ENCODE measurements around the gene ZNF467. TPM values are rescaled to one million over a fixed set of nuclear protein-coding genes. Genes with fewer than 3 reads are reported as not detected.

ZNF467 gene
- total and polyA plus RNA-seq, 2 of the 8 experiments (the other 6 are each of a cell fraction or from before 2014, with no cell fraction given), result 0.50 to 0.51 TPM

DNA sequence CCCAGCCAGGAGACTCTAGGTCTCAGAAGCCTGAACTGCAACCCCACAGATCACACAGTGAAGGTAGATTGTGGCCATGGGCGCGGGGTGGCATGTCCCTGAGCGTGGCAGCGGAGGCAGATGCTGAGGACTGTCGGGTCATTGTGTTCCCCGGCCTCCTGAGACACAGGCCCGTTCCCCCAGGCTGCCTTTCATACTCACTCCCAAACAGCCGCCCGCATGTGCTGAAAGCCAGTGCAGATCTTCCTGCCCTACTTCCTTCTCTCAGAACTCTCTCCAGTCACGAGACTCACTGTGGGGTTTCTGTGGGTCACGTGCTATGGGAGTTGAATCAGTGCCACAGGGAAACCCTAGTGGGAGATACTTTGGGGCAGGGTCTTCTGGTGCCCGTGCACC, 48.0 kb downstream of the ZNF467 start:
- no peak overlapping the region for H2AFZ ChIP-seq (ENCODE audit: low read length)
- no peak for FAIRE-seq
- H4K8ac ChIP-seq (ENCODE audit: extremely low read depth, insufficient read depth, low read length), result no peak overlapping the region

More for the DNA sequence above, 48.0 kb downstream of the ZNF467 start:
- Histone ChIP-seq H3K9ac (replicated peaks in 1 of 4; ENCODE audit: extremely low read depth in 1 of 4, low read depth in 3 of 4, low read length in 3 of 4) (no peak overlapping the region), H2BK12ac (ENCODE audit: low read depth, low read length) (no peak overlapping the region), H3K36me3 (ENCODE audit: control insufficient read depth in 2 of 4, insufficient read depth in 4 of 4, low read length in 3 of 4) (peaks cover 3 to 21% (median 13%) of the 10 kb centered on the region in 4 experiments; a peak in 6 of 8 replicates), H2BK120ac (replicated peaks; ENCODE audit: low read depth, low read length) (no peak overlapping the region), H3K4me1 (replicated peaks in 1 of 4; ENCODE audit: control insufficient read depth in 3 of 4, insufficient read depth in 4 of 4, low read length in 3 of 4) (no peaks in the 10 kb centered on the region), H3K23me2 (ENCODE audit: low read depth, low read length) (no peaks in the 10 kb centered on the region), H2BK20ac (ENCODE audit: low read length) (no peak overlapping the region), H3K56ac (replicated peaks; ENCODE audit: insufficient read length, low read depth, low read length) (no peak overlapping the region), H3K27me3 (replicated peaks in 1 of 4; ENCODE audit: control insufficient read depth in 3 of 4, extremely low read depth in 1 of 4, insufficient read depth in 3 of 4, low read length in 3 of 4) (no peaks in the 10 kb centered on the region), H4K5ac (ENCODE audit: insufficient read length, low read depth, low read length) (no peak overlapping the region), H3K18ac (ENCODE audit: extremely low read depth, low read length) (no peak overlapping the region), H4K91ac (replicated peaks; ENCODE audit: insufficient read length, low read length) (no peak overlapping the region), H2BK5ac (ENCODE audit: low read depth, low read length) (no peak overlapping the region), H3K4me2 (ENCODE audit: insufficient read depth in 1 of 2, low read depth in 2 of 2, low read length in 2 of 2) (no peak overlapping the region), H2BK15ac (ENCODE audit: low read length) (no peak overlapping the region), H3K79me1 (ENCODE audit: low read depth, low read length) (no peaks in the 10 kb centered on the region), H3K27ac (ENCODE audit: low read depth, low read length) (no peak overlapping the region), H3K14ac (ENCODE audit: insufficient read length) (no peak overlapping the region), H3K4ac (replicated peaks; ENCODE audit: insufficient read length, low read depth, low read length) (no peak overlapping the region), H3K9me3 (ENCODE audit: insufficient read depth in 2 of 2, low read depth in 1 of 2, low read length in 1 of 2) (no peaks in the 10 kb centered on the region), H2AK5ac (ENCODE audit: low read depth, low read length) (no peak overlapping the region), H4K20me1 (replicated peaks in 1 of 2; ENCODE audit: control insufficient read depth in 1 of 2, insufficient read depth in 2 of 2, low read length in 2 of 2) (peaks cover 0 to 9% of the 10 kb centered on the region in 2 experiments), H3K4me3 (ENCODE audit: extremely low read depth in 1 of 4, insufficient read depth in 2 of 4, low read depth in 3 of 4, low read length in 4 of 4) (no peak overlapping the region), H3K79me2 (ENCODE audit: control insufficient read depth in 1 of 2, insufficient read depth in 2 of 2, low read length in 2 of 2) (no peaks in the 10 kb centered on the region), H3K23ac (ENCODE audit: insufficient read length) (no peak overlapping the region)
- DNase-seq (ENCODE audit: low read depth in 1 of 2, low spot score in 2 of 2), result no peak
- CTCF ChIA-PET (ENCODE audit: partially characterized antibody), result interaction anchor here (1.1 to 4.9 kb wide), 3 partner anchors 15 to 63 kb away, joined by 4 to 26 read pairs (median 11); no protein-coding TSS in a partner anchor
- 96% methylated on average over 12 of the region's 12 CpGs; no CpG with 5 or more reads in 1 of the 2 experiments for whole genome bisulfite sequencing, 2 experiments (ENCODE audit: extremely low coverage in 1 of 2, insufficient coverage in 1 of 2, insufficient read length in 1 of 2, insufficient replicate concordance in 2 of 2, low coverage in 1 of 2, low lambda C conversion rate in 2 of 2, missing lambda C conversion rate in 1 of 2)
- TF ChIP-seq POLR2A (IDR thresholded peaks at IDR 0.05; ENCODE audit: control extremely low read depth in 1 of 2, low read depth in 2 of 2, low read length in 2 of 2) (no peak), EP300 (IDR thresholded peaks at IDR 0.05; ENCODE audit: borderline replicate concordance in 1 of 2, low read depth in 2 of 2, low read length in 2 of 2) (no peak), FOSL1 (IDR thresholded peaks at IDR 0.05; ENCODE audit: insufficient read depth, low read depth, low read length) (no peak), YY1 (IDR thresholded peaks at IDR 0.05; ENCODE audit: low read depth, low read length) (no peak), SRF (IDR thresholded peaks at IDR 0.05; ENCODE audit: low read depth, low read length) (no peak), POU5F1 (IDR thresholded peaks at IDR 0.05; ENCODE audit: low read depth, low read length) (no peak), CBX8 (IDR thresholded peaks at IDR 0.05; ENCODE audit: borderline replicate concordance, low read depth, low read length) (no peak), TEAD4 (IDR thresholded peaks at IDR 0.05; ENCODE audit: low read depth, low read length) (no peak), MAFK (IDR thresholded peaks at IDR 0.05; ENCODE audit: low read depth, low read length) (no peak)
- TF ChIP-seq, protein P1, sequence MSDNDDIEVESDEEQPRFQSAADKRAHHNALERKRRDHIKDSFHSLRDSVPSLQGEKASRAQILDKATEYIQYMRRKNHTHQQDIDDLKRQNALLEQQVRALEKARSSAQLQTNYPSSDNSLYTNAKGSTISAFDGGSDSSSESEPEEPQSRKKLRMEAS (IDR thresholded peaks at IDR 0.05), result no peak
- POLR2A ChIA-PET (ENCODE audit: partially characterized antibody), result no interaction called here

Measured in H1 (cell line).